Measurements from ENCODE around the gene LINGO1. TPM values are rescaled to one million over a fixed set of nuclear protein-coding genes. Genes with fewer than 3 reads are reported as not detected.

Gene LINGO1
- total RNA-seq, 2 experiments from 2014 or later = not detected

GRCh38 chr15:77665530-77666295 lies 33.0 kb upstream of the LINGO1 start:
- no peaks in the 10 kb centered on the region for H4K20me1 ChIP-seq (ENCODE audit: insufficient read depth, low read length)
- intact Hi-C loops (cut with micrococcal nuclease; ENCODE audit: unreplicated experiment) = no loop called here
- no peak overlapping the region for H3K4me3 ChIP-seq (ENCODE audit: low read depth, low read length, poor library complexity, severe bottlenecking)
- CTCF ChIA-PET (ENCODE audit: unreplicated experiment) = no interaction called here
- no peaks in the 10 kb centered on the region for H3K36me3 ChIP-seq (ENCODE audit: insufficient read depth, low read length)
- DNase-seq (ENCODE audit: low spot score) = no peak
- BruUV-seq (replicated peaks) = no TSS peak
- H3K4me2 ChIP-seq (ENCODE audit: low read length) = no peak overlapping the region
- no peak overlapping the region for H3K27ac ChIP-seq (ENCODE audit: low read depth, low read length, poor library complexity, severe bottlenecking)
- H3K9me3 ChIP-seq (ENCODE audit: low read length) = no peaks in the 10 kb centered on the region
- no peak overlapping the region for H2AFZ ChIP-seq (ENCODE audit: low read length)
- TF ChIP-seq EZH2phosphoT487 (IDR thresholded peaks at IDR 0.05; ENCODE audit: borderline replicate concordance, low read depth, low read length) (no peak), CTCF (conservative IDR thresholded peaks at IDR 0.05; ENCODE audit: low read length) (no peak)
- H3K79me2 ChIP-seq (ENCODE audit: insufficient read depth, low read depth, low read length) = no peaks in the 10 kb centered on the region
- no peaks in the 10 kb centered on the region for H3K9me2 ChIP-seq (ENCODE audit: insufficient read depth, low read length)
- peaks cover 10% of the 10 kb centered on the region for H3K4me1 ChIP-seq (ENCODE audit: insufficient read depth, low read length, poor library complexity, severe bottlenecking)
- POLR2A ChIA-PET = no interaction called here

- TF ChIP-seq CTCF (conservative IDR thresholded peaks at IDR 0.05; ENCODE audit: low read length) (no peak), EZH2phosphoT487 (IDR thresholded peaks at IDR 0.05; ENCODE audit: borderline replicate concordance, low read depth, low read length) (no peak)
- no TSS peak for BruUV-seq (replicated peaks)
- CTCF ChIA-PET (ENCODE audit: unreplicated experiment) = interaction anchor here (0.7 kb wide), 1 partner anchor 121 kb away, joined by 3 read pairs; no protein-coding TSS in a partner anchor
- H3K4me1 ChIP-seq (ENCODE audit: insufficient read depth, low read length, poor library complexity, severe bottlenecking) = no peaks in the 10 kb centered on the region
- H3K4me3 ChIP-seq (ENCODE audit: low read depth, low read length, poor library complexity, severe bottlenecking) = no peak overlapping the region
- H3K9me2 ChIP-seq (ENCODE audit: insufficient read depth, low read length) = no peaks in the 10 kb centered on the region
- H3K4me2 ChIP-seq (ENCODE audit: low read length) = no peak overlapping the region
- intact Hi-C loops (cut with micrococcal nuclease; ENCODE audit: unreplicated experiment) = no loop called here
- no peaks in the 10 kb centered on the region for H3K36me3 ChIP-seq (ENCODE audit: insufficient read depth, low read length)
- no peak overlapping the region for H3K27ac ChIP-seq (ENCODE audit: low read depth, low read length, poor library complexity, severe bottlenecking)
- no peaks in the 10 kb centered on the region for H3K79me2 ChIP-seq (ENCODE audit: insufficient read depth, low read depth, low read length)
- no peaks in the 10 kb centered on the region for H3K9me3 ChIP-seq (ENCODE audit: low read length)
- DNase-seq (ENCODE audit: low spot score) = no peak
- POLR2A ChIA-PET = interaction anchor here (0.6 kb wide), 1 partner anchor 1172 kb away, joined by 5 read pairs; no protein-coding TSS in a partner anchor
- H4K20me1 ChIP-seq (ENCODE audit: insufficient read depth, low read length) = no peaks in the 10 kb centered on the region
- no peak overlapping the region for H2AFZ ChIP-seq (ENCODE audit: low read length)
Measured at GRCh38 chr15:77664428-77664827, 31.7 kb upstream of the LINGO1 start.

GRCh38 chr15:77663256-77663655 lies 30.5 kb upstream of the LINGO1 start:
- no peak overlapping the region for H3K4me2 ChIP-seq (ENCODE audit: low read length)
- no peaks in the 10 kb centered on the region for H3K4me1 ChIP-seq (ENCODE audit: insufficient read depth, low read length, poor library complexity, severe bottlenecking)
- no peaks in the 10 kb centered on the region for H3K9me3 ChIP-seq (ENCODE audit: low read length)
- H3K79me2 ChIP-seq (ENCODE audit: insufficient read depth, low read depth, low read length) = no peaks in the 10 kb centered on the region
- intact Hi-C loops (cut with micrococcal nuclease; ENCODE audit: unreplicated experiment) = no loop called here
- TF ChIP-seq EZH2phosphoT487 (IDR thresholded peaks at IDR 0.05; ENCODE audit: borderline replicate concordance, low read depth, low read length) = no peak
- TF ChIP-seq CTCF (conservative IDR thresholded peaks at IDR 0.05; ENCODE audit: low read length) = no peak
- H3K4me3 ChIP-seq (ENCODE audit: low read depth, low read length, poor library complexity, severe bottlenecking) = no peak overlapping the region
- no peaks in the 10 kb centered on the region for H3K9me2 ChIP-seq (ENCODE audit: insufficient read depth, low read length)
- H2AFZ ChIP-seq (ENCODE audit: low read length) = no peak overlapping the region
- H3K36me3 ChIP-seq (ENCODE audit: insufficient read depth, low read length) = no peaks in the 10 kb centered on the region
- H3K27ac ChIP-seq (ENCODE audit: low read depth, low read length, poor library complexity, severe bottlenecking) = no peak overlapping the region
- CTCF ChIA-PET (ENCODE audit: unreplicated experiment) = no interaction called here
- no peak for DNase-seq (ENCODE audit: low spot score)
- BruUV-seq (replicated peaks) = no TSS peak
- H4K20me1 ChIP-seq (ENCODE audit: insufficient read depth, low read length) = no peaks in the 10 kb centered on the region
- POLR2A ChIA-PET = no interaction called here
